ENCODE measurements around the gene VMP1.

DNA sequence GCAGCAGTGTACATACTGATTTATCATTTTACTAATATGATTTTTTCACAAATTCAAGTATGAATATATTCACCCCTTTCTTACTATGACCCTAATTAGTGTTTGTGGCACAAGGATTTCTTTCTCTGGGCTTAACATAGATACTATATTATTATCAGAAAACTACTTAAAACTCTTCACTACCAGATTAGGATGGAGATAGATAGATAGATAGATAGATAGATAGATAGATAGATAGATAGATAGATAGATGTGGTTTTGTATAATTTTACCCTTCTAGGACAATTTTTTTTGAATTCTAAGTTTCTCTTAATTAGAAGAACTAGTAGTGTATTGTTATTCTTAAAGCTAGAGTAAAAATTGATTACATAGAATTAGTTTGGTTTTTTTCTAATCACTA is 49.6 kb downstream of the VMP1 start:
- TF ChIP-seq, protein P1, sequence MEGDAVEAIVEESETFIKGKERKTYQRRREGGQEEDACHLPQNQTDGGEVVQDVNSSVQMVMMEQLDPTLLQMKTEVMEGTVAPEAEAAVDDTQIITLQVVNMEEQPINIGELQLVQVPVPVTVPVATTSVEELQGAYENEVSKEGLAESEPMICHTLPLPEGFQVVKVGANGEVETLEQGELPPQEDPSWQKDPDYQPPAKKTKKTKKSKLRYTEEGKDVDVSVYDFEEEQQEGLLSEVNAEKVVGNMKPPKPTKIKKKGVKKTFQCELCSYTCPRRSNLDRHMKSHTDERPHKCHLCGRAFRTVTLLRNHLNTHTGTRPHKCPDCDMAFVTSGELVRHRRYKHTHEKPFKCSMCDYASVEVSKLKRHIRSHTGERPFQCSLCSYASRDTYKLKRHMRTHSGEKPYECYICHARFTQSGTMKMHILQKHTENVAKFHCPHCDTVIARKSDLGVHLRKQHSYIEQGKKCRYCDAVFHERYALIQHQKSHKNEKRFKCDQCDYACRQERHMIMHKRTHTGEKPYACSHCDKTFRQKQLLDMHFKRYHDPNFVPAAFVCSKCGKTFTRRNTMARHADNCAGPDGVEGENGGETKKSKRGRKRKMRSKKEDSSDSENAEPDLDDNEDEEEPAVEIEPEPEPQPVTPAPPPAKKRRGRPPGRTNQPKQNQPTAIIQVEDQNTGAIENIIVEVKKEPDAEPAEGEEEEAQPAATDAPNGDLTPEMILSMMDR (IDR thresholded peaks at IDR 0.05): no peak
- TF ChIP-seq EZH2 (IDR thresholded peaks at IDR 0.05; ENCODE audit: borderline replicate concordance, insufficient read depth, low read depth, low read length, poor library complexity, severe bottlenecking): no peak

Measured in B cell (primary cell).